ENCODE results near the gene HEXIM2. TPM values are rescaled to one million over a fixed set of nuclear protein-coding genes. Genes with fewer than 3 reads are reported as not detected.

HEXIM2 gene
- total and polyA plus RNA-seq, 4 donors = 4.3 to 10.6 (median 7.1) TPM

- DNase-seq = no peak
- Histone ChIP-seq H3K9me3 (ENCODE audit: control insufficient read depth in 4 of 4, insufficient read depth in 3 of 4, low read length in 3 of 4) (no peaks in the 10 kb centered on the region), H3K36me3 (ENCODE audit: control insufficient read depth in 4 of 4, insufficient read depth in 4 of 4, low read length in 4 of 4) (peaks cover 0 to 12% (median 1%) of the 10 kb centered on the region in 4 donors), H3K9ac (ENCODE audit: insufficient read depth in 1 of 2, low read length in 2 of 2) (no peak overlapping the region), H3K4me1 (ENCODE audit: control insufficient read depth in 5 of 5, insufficient read depth in 5 of 5, low read length in 5 of 5) (peaks cover 0 to 2% (median 0%) of the 10 kb centered on the region in 5 donors), H3K4me3 (no peak overlapping the region), H3K27me3 (ENCODE audit: control insufficient read depth in 3 of 3, insufficient read depth in 3 of 3, low read length in 2 of 3) (no peaks in the 10 kb centered on the region), H3K27ac (ENCODE audit: low read depth in 1 of 2, low read length in 1 of 2) (no peak overlapping the region)
- ATAC-seq (ENCODE audit: insufficient read depth, low FRiP score) = no peak
- WGBS, 2 donors = 88 to 94% methylated on average over 19 of the region's 19 CpGs
- no peak for TF ChIP-seq CTCF (IDR thresholded peaks at IDR 0.05; ENCODE audit: control extremely low read depth, extremely low read depth)
These were observed 47.4 kb upstream of the HEXIM2 start for GRCh38 chr17:45114117-45114932.

GRCh38 chr17:45115015-45115625 is 46.6 kb upstream of the HEXIM2 start:
- no peak for TF ChIP-seq CTCF (IDR thresholded peaks at IDR 0.05; ENCODE audit: control extremely low read depth, extremely low read depth)
- 94% methylated on average over 23 to 26 of the region's 26 CpGs for WGBS, 2 donors
- H3K36me3 ChIP-seq (ENCODE audit: control insufficient read depth in 4 of 4, insufficient read depth in 4 of 4, low read length in 4 of 4) = peaks cover 0 to 15% (median 1%) of the 10 kb centered on the region in 4 donors
- H3K4me3 ChIP-seq = no peak overlapping the region
- DNase-seq (no peak), ATAC-seq (ENCODE audit: insufficient read depth, low FRiP score) (no peak)
- no peaks in the 10 kb centered on the region for H3K9me3 ChIP-seq (ENCODE audit: control insufficient read depth in 4 of 4, insufficient read depth in 3 of 4, low read length in 3 of 4)
- no peaks in the 10 kb centered on the region for H3K27me3 ChIP-seq (ENCODE audit: control insufficient read depth in 3 of 3, insufficient read depth in 3 of 3, low read length in 2 of 3)
- no peak overlapping the region for H3K9ac ChIP-seq (ENCODE audit: insufficient read depth in 1 of 2, low read length in 2 of 2)
- no peaks in the 10 kb centered on the region for H3K4me1 ChIP-seq (ENCODE audit: control insufficient read depth in 5 of 5, insufficient read depth in 5 of 5, low read length in 5 of 5)
- no peak overlapping the region for H3K27ac ChIP-seq (ENCODE audit: low read depth in 1 of 2, low read length in 1 of 2)

GRCh38 chr17:45115871-45116270 is 45.8 kb upstream of the HEXIM2 start:
- H3K27me3 ChIP-seq (ENCODE audit: control insufficient read depth in 3 of 3, insufficient read depth in 3 of 3, low read length in 2 of 3) = no peaks in the 10 kb centered on the region
- H3K27ac ChIP-seq (ENCODE audit: low read depth in 1 of 2, low read length in 1 of 2) = no peak overlapping the region
- no peak overlapping the region for H3K9ac ChIP-seq (ENCODE audit: insufficient read depth in 1 of 2, low read length in 2 of 2)
- no peak for TF ChIP-seq CTCF (IDR thresholded peaks at IDR 0.05; ENCODE audit: control extremely low read depth, extremely low read depth)
- H3K4me3 ChIP-seq = no peak overlapping the region
- peaks cover 0 to 18% (median 1%) of the 10 kb centered on the region in 4 donors for H3K36me3 ChIP-seq (ENCODE audit: control insufficient read depth in 4 of 4, insufficient read depth in 4 of 4, low read length in 4 of 4)
- WGBS, 2 donors = 72 to 75% methylated on average over 11 of the region's 11 CpGs
- DNase-seq (no peak), ATAC-seq (ENCODE audit: insufficient read depth, low FRiP score) (no peak)
- H3K9me3 ChIP-seq (ENCODE audit: control insufficient read depth in 4 of 4, insufficient read depth in 3 of 4, low read length in 3 of 4) = no peaks in the 10 kb centered on the region
- no peaks in the 10 kb centered on the region for H3K4me1 ChIP-seq (ENCODE audit: control insufficient read depth in 5 of 5, insufficient read depth in 5 of 5, low read length in 5 of 5)

All from lung (tissue), 12 donors.